Measurements from ENCODE around the gene PNRC2.

- no peak for TF ChIP-seq CTCF (IDR thresholded peaks at IDR 0.05)
- no peak for TF ChIP-seq POLR2A (IDR thresholded peaks at IDR 0.05)
Observed at GRCh38 chr1:23989263-23989662, 29.6 kb downstream of the PNRC2 start.
